WI38 (cell line): ENCODE results near the gene ADAMTSL4.

Experiments used
- H3K4me3 ChIP-seq: 2 replicates; pipeline ENCODE4 v1.5.1; 2011; ENCODE audit warnings: low read depth, mild to moderate bottlenecking, control low read depth, low read length
- CTCF ChIP-seq: IDR thresholded peaks from 2 replicates; pipeline ENCODE4 v1.5.1; 2012; ENCODE audit warnings: low read depth, mild to moderate bottlenecking, control low read depth, low read length

Gene ADAMTSL4

GRCh38 chr1:150575072-150575489 lies 25.9 kb downstream of the ADAMTSL4 start:
- no peak for TF ChIP-seq CTCF
- H3K4me3 ChIP-seq: peak overlapping the region; percentile 95

GRCh38 chr1:150575518-150576366 lies 26.5 kb downstream of the ADAMTSL4 start:
- no peak for TF ChIP-seq CTCF
- H3K4me3 ChIP-seq: peak overlapping the region; percentile 95

GRCh38 chr1:150576367-150576711 lies 27.1 kb downstream of the ADAMTSL4 start:
- TF ChIP-seq CTCF: no peak
- peak overlapping the region; percentile 95 for H3K4me3 ChIP-seq

GRCh38 chr1:150576794-150577556 lies 27.8 kb downstream of the ADAMTSL4 start:
- no peak for TF ChIP-seq CTCF
- H3K4me3 ChIP-seq: peak overlapping the region; percentile 95

GRCh38 chr1:150577557-150578271 lies 28.5 kb downstream of the ADAMTSL4 start:
- TF ChIP-seq CTCF: no peak
- peak overlapping the region; percentile 95 for H3K4me3 ChIP-seq

GRCh38 chr1:150578272-150579109 lies 29.3 kb downstream of the ADAMTSL4 start:
- H3K4me3 ChIP-seq: peak overlapping the region; percentile 95
- no peak for TF ChIP-seq CTCF
